ENCODE results near the gene ERICH2. TPM values are rescaled to one million over a fixed set of nuclear protein-coding genes. Genes with fewer than 3 reads are reported as not detected.

The ERICH2 gene
- total and polyA plus RNA-seq, 2 experiments from 2014 or later = 3.5 TPM; not detected in 1

- no peaks in the 10 kb centered on the region for H3K27me3 Mint-ChIP-seq (ENCODE audit: insufficient read depth, low read depth, poor library complexity)
- H3K27ac Mint-ChIP-seq = no peak overlapping the region
- Histone ChIP-seq H3K4me2 (peak overlapping the region; percentile 69), H3K9me2 (ENCODE audit: insufficient read depth) (no peaks in the 10 kb centered on the region), H3F3A (replicated peaks; ENCODE audit: low read depth) (no peaks in the 10 kb centered on the region), H3K4me3 (peak overlapping the region; percentile 57), H3K36me3 (ENCODE audit: insufficient read depth) (no peaks in the 10 kb centered on the region), H3K27me3 (ENCODE audit: insufficient read depth) (no peaks in the 10 kb centered on the region), H3K27ac (ENCODE audit: low read depth) (no peak overlapping the region), H3K79me2 (replicated peaks; ENCODE audit: insufficient read depth) (no peaks in the 10 kb centered on the region), H3K4me1 (ENCODE audit: insufficient read depth) (peaks cover 13% of the 10 kb centered on the region), H2AFZ (peak overlapping the region; percentile 82), H4K20me1 (replicated peaks; ENCODE audit: insufficient read depth) (no peaks in the 10 kb centered on the region)
- no peaks in the 10 kb centered on the region for H3K9me3 Mint-ChIP-seq
- TF ChIP-seq STAT1 (IDR thresholded peaks at IDR 0.05; ENCODE audit: unreplicated experiment) = no peak
- no peak for TF ChIP-seq REST (IDR thresholded peaks at IDR 0.05; ENCODE audit: unreplicated experiment)
- no peak for TF ChIP-seq JUNB (IDR thresholded peaks at IDR 0.05; ENCODE audit: unreplicated experiment)
- TF ChIP-seq EZH2 (IDR thresholded peaks at IDR 0.05; ENCODE audit: low read depth, unreplicated experiment) = no peak
- TF ChIP-seq ZNF114 (CRISPR knock-in tag; IDR thresholded peaks at IDR 0.05) = no peak
- TF ChIP-seq ETS1 (IDR thresholded peaks at IDR 0.05) = no peak
- TF ChIP-seq NANOG (IDR thresholded peaks at IDR 0.05; ENCODE audit: borderline replicate concordance) = no peak
- TF ChIP-seq ZNF462 (CRISPR knock-in tag; IDR thresholded peaks at IDR 0.05) = no peak
- TF ChIP-seq CREB1 (CRISPR knock-in tag; IDR thresholded peaks at IDR 0.05; ENCODE audit: low read depth) = no peak
- TF ChIP-seq POLR2AphosphoS5 (IDR thresholded peaks at IDR 0.05; ENCODE audit: low read depth) = no peak
- TF ChIP-seq CTCF (conservative IDR thresholded peaks at IDR 0.05; ENCODE audit: low read depth in 2 of 2) = no peak
- TF ChIP-seq ZNF331 (CRISPR knock-in tag; IDR thresholded peaks at IDR 0.05; ENCODE audit: low read depth) = no peak
- TF ChIP-seq EZH2phosphoT487 (IDR thresholded peaks at IDR 0.05; ENCODE audit: unreplicated experiment) = no peak
- H3K4me1 Mint-ChIP-seq = peaks cover 23% of the 10 kb centered on the region
- no peaks in the 10 kb centered on the region for H3K36me3 Mint-ChIP-seq (ENCODE audit: low read depth)
- no peak for ATAC-seq
- no peak for DNase-seq (ENCODE audit: low spot score)
- peak overlapping the region; percentile 83 for H3K4me3 Mint-ChIP-seq
Measured at GRCh38 chr2:170771421-170771937, 1.3 kb downstream of the ERICH2 start.
